ENCODE data around the gene AKAP1. TPM values are rescaled to one million over a fixed set of nuclear protein-coding genes. Genes with fewer than 3 reads are reported as not detected.
"Not testable (repeated sequence)": the region's sequence is repeated elsewhere in the genome, so short reads cannot be mapped to it uniquely, and the experiment has no call there.

AKAP1 gene
- total RNA-seq, 1 donor from 2014 or later, result 16.0 TPM

DNA sequence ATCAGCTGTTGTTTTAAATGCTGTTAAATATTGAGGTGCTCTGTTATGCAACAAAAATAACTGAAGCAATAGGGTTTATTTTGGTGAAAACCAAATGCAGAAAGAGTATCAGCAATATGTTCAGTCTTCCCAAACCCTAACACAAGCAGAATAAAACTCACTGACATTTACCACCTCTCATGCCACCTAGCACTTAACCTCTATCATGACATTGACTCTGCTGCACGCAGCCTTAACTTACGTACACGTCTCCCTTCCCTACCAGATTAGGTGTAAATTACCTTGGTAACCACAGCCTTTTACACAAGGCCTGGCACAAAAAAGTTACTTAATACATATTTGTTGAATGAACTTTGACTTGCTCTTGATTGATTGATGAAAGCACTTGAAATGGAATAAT is 9.9 kb upstream of the AKAP1 start:
- DNase-seq, result no peak

DNA sequence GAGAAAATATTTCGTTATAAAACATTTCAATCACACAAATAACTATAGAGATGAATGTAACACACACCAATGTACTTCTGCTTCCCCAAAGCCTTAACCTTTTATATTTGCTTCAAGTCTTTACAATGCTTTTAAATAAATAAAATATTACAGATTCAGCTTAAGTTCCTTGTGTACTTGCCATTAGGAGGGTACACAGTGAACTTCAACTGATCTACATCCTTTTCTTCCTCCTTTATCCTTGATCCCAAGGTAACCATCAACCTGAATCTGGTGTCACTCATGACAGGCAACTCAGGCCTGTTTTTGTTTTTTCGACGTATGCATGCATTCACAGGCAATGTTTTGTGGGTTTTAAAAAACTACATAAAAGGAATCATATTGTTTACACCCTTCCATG is 9.3 kb upstream of the AKAP1 start:
- DNase-seq, result no peak

DNA sequence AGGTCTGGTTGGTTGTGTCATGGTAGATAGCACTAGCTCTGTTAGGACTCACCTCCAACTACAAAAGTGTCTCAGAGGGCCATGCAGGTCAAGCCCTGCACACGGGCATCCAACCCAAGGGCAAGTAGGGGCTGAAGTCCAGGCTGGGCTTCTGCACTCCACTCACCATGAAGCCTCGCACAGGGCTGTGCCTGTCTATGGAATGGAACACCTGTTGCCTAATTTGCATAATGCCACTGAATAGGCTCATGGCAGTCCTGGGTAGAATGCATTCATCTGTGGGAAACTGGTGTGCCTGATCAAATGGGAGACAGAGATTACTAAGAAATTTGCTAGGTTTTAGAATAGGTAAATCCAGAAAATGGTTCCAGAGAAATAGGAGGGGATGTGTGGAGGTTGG is 8.0 kb upstream of the AKAP1 start:
- DNase-seq, result no peak

- no peak for DNase-seq
Observed at GRCh38 chr17:57078274-57078673, 6.8 kb upstream of the AKAP1 start.

GRCh38 chr17:57080718-57081117 is 4.3 kb upstream of the AKAP1 start:
- DNase-seq, result no peak

- peak; percentile 28 for DNase-seq
Observed at GRCh38 chr17:57082441-57082840, 2.6 kb upstream of the AKAP1 start.

DNA sequence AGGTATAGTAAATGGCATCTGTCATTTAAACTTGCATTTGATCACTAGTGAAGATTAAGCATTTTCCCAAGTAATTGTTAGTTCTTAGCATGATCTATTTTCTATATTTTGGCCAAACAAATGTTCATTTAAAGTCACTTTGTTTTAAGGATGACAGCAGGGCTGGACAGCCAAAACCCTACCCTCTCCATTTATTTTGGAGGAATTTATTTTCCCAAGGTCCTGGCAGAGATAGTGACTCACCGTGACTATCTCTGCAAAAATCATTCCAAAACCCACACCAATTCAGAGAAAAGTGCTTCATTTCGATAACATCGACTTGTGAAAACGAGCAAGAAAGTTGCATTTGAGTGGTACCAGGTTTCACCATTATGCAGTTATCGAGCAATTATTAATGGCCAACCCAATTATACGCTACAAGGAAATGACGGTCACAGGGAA is 665 bp upstream of the AKAP1 start:
- DNase-seq, result no peak

DNA sequence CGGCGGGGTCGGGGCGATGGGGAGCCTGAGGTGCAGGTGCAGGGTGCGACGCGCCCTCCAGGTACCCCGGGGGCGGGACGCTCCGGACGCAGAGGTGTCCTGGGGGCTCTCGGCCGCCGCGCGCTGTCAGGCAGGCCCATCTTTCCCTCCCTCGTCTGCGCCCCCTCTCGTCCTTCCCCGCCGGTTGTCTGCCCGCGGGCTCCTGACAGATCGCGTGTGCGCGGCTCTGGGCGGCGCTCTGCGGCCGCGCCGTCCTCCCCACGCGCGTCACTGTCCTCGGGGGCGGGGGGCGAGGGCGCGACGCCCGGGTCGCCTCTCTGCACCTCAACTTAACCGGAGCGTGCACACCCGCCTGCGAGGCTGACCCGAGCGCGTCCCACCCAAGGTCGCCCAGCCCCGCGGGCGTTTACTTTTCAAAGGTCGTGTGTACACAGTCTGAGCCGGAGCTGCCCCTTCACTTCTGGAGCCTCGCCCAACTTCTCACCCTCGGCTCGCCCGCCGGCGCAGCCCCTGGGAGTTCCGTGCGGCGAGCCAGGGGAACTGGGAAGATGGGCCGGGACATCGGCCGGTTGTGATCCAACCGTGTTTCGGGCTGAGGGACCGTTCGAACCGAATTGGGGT is 512 bp downstream of the AKAP1 start:
- DNase-seq, result peak; percentile 59

GRCh38 chr17:57086069-57086930 is 1.3 kb downstream of the AKAP1 start:
- peak; percentile 22 for DNase-seq

DNA sequence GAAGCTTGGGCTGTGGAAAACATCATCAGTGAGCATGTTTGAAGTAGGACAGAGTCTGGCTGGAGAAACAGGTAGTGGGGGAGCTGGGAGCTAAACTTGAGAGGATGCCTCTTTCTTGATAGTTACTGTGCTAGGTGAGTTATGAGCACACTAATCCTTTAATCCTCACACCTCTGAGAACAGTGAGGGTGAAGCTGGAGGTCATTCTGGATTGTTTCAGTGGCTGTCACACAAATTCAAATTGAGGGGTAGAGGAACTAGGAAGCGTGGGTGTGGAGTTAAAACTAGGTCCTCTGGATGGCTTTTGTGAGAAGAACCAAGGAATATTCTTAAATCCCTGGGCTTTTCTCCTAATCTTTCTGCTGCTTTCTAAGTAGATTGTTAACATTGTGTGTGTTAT is 3.3 kb downstream of the AKAP1 start:
- DNase-seq, result no peak

GRCh38 chr17:57089391-57089790 is 4.3 kb downstream of the AKAP1 start:
- DNase-seq, result no peak

DNA sequence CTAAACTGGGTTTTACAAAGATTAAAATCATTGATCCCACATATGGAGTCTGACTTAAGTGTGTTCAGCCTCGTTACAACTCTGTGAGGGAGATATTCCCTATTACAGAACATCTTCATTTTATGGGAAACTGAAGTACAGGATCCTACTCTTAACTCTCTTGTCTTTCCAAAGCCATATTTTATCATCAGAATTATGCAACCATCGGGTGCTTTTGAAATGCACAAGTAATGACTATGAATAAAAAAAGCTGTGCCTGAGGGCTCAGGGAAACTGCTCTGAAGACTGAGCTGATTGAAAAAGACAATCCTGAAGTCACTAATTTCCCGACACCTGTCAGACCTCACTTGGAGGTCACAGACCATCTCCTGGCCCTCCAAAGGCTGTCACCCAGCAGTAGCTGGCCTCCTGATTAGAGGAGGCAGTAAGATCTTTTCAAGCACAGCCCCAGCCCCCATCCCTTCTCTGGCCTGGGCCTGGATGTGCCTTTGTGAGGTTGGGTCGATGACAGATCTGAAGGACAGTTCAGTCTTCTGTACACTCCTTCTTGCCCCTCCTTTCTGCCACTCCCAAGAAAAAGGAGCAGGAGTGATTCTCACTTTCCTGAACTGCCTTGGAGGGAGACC is 5.6 kb downstream of the AKAP1 start:
- no peak for DNase-seq

- DNase-seq, result no peak
Observed at GRCh38 chr17:57091186-57091618, 6.2 kb downstream of the AKAP1 start.

DNA sequence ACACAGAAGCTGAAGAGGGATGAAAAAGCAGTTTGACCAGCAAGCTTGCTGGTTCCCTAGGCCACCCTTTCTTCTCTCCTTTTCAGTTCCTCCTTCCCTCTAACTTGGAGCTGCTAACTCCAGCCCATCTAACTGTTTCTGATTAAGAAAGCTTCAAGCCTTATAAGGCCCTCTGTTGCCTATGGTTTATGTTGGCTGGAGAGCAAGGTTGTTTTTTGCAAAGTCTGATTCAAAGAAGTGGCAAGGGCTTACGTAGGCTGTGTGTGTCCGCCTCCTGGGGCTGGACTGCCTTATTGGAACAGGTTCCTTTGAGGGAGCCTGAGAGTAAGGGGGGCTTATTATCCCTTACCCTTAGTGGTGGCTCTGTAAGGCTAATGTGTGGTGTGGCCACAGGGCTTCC is 7.1 kb downstream of the AKAP1 start:
- no peak for DNase-seq

GRCh38 chr17:57092779-57093178 is 7.7 kb downstream of the AKAP1 start:
- no peak for DNase-seq

- no peak for DNase-seq
Observed at GRCh38 chr17:57096472-57097202, 11.6 kb downstream of the AKAP1 start.

GRCh38 chr17:57097832-57098421 is 12.9 kb downstream of the AKAP1 start:
- DNase-seq, result peak; percentile 67

DNA sequence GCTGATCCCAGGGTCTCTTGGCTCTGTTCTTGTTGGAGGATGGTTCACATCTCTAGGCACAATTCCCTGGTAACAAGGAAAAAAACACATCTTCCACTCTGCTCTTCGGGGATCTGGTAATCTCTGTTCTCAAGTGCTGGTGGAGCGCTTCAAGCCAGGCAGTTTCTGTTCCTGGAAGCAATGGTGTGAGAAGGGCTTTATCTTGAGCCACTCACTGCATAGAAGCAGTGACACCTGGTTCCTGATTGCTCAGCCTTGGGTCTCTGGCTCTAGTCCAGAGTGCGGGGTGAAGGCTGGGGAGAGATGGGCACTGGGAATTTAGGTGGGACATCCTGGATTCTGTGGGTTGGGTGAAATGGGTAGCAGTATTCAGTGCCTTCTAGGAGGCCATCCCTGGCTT is 14.1 kb downstream of the AKAP1 start:
- DNase-seq, result no peak

- DNase-seq, result no peak
Observed at GRCh38 chr17:57102122-57102521, 17.1 kb downstream of the AKAP1 start.

- DNase-seq, result not testable (repeated sequence)
Observed at GRCh38 chr17:57102660-57103059, 17.6 kb downstream of the AKAP1 start.

GRCh38 chr17:57104461-57105175 is 19.6 kb downstream of the AKAP1 start:
- no peak for DNase-seq

GRCh38 chr17:57105591-57105990 is 20.5 kb downstream of the AKAP1 start:
- DNase-seq, result no peak

All from dermis blood vessel endothelial cell (primary cell).